NOMO-1 (cell line): ENCODE measurements around the gene KLHDC8B.
"Not testable (repeated sequence)": the region's sequence is repeated elsewhere in the genome, so short reads cannot be mapped to it uniquely, and the experiment has no call there.

Source experiments
- DNase-seq, 2 experiments: peaks; one replicate each; lab custom pipeline; 2025; ENCODE audit not compliant: unreplicated experiment in 2 of 2; lab: John Stamatoyannopoulos, UW

Gene KLHDC8B

DNA sequence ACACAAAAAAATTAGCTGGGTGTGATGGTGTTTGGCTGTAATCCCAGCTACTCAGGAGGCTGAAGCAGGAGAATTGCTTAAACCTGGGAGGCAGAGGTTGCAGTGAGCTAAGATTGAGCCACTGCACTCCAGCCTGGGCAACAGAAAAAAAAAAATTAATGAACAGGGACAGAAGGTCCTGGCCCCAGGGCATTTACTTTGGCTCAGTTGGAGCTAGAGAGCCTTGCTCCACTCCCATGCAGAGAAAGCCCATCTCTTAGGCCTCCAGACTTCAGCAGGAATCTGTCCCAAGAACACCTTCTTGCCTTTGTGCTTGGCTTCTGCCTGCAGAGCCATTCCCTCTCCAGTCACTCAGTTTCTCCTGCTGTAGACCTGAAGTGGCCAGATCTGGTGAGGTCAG lies 8.7 kb downstream of the KLHDC8B start:
- no peak for DNase-seq

DNA sequence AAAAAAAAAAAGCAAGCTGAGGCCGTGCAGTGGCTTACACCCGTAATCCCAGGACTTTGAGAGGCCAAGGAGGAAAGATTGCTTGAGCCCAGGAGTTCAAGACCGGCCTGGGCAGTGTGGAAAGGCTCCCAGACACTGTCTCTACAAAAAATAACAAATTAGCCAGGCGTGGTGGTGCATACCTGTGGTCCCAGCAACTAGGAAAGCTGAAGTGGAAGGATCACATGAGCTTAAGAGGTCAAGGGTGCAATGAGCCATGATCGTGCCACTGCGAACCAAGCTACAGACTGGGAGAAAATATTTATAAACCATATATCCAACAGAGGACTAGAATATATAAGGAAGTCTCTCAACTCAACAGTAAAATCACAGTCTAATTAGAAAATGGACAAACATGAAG lies 10.0 kb downstream of the KLHDC8B start:
- no peak for DNase-seq

- no peak for DNase-seq
These were observed 11.3 kb downstream of the KLHDC8B start for GRCh38 chr3:49182682-49183081.

DNA sequence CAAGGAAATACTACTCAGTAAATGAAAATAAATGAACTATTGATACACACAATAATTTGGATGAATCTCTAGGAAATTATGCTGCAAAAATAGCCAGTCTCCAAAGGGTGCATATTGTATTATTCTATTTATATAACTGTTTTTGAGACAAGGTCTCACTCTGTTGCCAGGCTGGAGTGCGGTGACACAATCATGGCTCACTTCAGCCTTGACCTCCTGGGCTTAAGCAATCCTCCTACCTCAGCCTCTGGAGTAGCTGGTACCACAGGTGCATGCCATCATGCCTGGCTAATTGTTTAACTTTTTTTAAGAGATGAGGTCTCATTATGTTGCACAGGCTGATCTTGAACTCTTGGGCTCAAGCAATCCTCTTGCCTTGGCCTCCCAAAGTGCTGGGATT lies 12.5 kb downstream of the KLHDC8B start:
- DNase-seq = no peak

GRCh38 chr3:49191741-49192140 lies 20.3 kb downstream of the KLHDC8B start:
- DNase-seq = no peak

DNA sequence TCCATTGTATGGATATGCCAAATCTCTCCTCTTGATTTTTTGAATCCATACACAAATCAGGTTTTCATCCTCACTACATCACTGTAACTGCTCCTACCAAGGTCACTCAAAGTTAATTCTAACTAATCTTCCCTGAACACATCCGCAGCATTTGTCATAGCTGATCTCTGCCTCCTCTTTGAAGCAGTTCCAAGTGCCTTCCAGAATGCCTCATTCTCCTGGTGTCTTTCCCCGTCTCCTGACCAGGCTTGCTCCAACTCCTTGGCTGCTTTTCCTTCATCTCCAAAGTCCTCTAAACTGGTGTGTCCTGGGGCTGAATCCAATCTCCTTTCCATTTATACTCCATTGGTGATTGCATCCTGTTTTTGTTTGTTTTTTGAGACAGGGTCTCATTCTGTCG lies 26.8 kb downstream of the KLHDC8B start:
- DNase-seq = no peak

GRCh38 chr3:49198611-49199230 lies 27.3 kb downstream of the KLHDC8B start:
- DNase-seq = no peak

DNA sequence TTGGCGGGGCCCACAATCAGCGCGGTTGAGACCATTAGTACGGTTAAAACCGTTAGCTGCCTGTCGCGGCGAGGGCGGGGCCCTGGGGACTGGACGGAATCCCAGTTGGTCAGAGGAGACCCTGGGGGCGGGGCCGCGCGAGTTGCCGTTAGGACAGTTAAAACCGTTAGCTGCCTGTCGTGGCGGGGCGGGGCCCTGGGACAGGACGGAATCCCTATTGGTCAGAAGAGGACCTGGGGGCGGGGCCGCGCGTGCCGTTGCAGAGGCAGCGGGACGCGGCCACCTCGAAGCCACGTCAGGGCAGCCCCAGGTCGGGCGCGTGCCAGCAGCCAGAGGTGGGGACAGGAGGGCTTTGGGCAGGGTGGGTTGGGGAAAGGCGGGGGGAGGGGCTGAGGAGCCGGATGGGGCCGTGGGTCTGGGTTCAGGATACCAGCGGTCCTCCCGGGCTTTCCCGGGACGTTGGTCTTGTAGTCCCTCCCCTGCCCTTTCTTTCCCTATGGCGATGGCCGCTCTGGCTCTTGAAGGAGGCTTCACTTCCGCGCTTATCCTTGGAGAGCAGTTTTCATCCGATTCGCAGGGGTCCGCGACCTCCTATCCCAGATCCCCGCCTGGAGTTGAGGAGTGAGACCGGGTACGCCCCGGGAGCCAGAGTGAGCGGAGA lies 28.0 kb downstream of the KLHDC8B start:
- no peak for DNase-seq

DNA sequence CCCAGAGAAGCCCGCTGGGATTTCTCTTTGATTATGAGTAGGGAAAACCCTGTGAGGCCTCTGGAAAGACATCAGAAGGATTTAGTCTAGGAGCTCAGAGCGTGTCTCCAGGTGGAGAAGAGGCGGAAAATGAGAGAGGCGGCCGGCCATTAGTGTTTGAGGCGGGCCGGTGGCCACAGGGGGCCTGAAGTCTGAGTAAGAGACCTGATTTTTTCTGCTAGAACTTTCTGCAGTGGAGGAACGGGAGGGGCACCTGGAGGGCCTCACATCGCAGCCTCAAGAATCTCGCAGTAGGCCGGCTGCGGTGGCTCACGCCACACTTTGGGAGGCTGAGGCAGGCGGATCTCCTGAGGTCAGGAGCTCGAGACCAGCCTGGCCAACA lies 28.5 kb downstream of the KLHDC8B start:
- no peak for DNase-seq

DNA sequence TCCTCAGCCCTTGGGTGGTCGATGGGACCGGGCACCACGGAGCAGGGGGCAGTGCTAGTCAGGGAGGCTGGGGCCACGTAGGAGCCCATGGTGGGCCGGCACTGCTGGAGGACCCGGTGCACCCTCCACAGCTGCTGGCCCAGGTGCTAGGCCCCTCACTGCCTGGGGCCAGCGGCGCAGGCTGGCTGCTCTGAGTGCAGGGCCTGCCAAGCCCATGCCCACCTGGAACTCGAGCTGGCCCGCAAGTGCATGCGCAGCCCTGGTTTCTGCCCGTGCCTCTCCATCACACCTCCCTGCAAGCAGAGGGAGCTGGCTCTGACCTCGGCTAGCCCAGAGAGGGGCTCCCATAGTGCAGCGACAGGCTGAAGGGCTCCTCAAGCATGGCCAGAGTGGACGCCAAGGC lies 42.1 kb downstream of the KLHDC8B start:
- DNase-seq = no peak

DNA sequence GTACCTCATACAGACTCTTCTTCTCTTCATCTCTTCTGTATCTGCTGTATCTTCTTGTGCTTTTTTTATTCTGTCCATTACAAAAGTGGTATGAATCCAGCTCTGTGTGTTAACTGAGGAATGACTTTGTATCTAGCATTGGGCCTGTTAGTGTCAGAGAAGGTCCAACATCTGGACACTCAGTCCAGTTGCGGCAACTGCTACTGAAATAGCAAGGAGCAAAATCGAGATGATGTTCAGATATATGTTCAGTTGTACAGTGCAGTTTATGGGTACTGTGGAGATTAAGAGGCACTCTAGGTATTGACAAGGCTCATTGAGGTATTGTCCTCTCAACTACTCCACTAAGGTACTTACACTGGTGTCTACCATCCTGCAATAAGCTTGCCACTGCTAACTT lies 42.6 kb downstream of the KLHDC8B start:
- DNase-seq = no peak

DNA sequence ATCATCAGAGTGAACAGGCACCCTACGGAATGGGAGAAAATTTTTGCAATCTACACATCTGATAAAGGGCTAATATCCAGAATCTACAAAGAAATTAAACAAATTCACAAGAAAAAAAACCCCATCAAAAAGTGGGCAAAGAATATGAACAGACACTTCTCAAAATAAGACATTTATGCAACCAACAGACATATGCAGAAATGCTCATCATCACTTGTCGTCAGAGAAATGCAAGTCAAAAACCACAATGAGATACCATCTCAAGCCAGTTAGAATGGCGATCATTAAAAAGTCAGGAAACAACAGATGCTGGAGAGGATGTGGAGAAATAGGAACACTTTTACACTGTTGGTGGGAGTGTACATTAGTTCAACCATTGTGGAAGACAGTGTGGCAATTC lies 45.3 kb downstream of the KLHDC8B start:
- DNase-seq = not testable (repeated sequence)

GRCh38 chr3:49217108-49217507 lies 45.7 kb downstream of the KLHDC8B start:
- DNase-seq = not testable (repeated sequence)

DNA sequence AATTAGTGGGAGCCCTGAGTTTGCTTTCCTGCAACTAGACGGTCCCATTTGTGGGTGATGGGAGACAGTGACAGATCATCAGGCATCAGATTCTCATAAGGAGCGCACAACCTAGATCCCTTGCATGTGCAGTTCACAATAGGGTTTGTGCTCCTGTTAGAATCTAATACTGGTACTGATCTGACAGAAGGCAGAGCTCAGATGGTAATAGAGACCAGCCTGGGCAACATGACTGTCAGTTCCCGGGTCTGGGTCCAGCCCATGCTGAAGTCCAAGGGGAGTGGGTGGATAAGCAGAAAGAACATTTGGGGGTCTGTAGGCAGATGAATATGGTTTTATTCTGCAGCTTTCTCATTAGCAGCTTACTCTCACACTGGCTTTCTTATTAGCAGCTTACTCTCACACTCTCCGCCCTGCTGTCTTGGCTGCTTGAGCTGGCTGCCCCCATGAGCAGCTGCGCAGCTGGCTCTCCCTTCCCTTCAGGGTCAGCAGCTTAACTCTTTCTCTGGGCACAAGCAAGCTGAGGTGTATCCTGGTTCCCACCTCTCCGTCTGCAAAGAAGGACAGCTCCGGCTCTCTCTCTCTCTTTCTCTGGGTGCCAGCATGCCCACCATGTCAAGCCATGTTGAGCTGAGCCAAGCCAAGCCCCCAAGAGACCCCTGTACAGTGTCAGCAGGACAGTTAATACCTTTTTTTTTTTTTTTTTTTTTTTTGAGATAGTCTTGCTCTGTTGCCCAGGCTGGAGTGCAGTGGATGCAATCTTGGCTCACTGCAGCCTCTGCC lies 46.5 kb downstream of the KLHDC8B start:
- DNase-seq = no peak

GRCh38 chr3:49218471-49218989 lies 47.1 kb downstream of the KLHDC8B start:
- DNase-seq = peak; percentile 3 to 14

GRCh38 chr3:49219132-49219531 lies 47.7 kb downstream of the KLHDC8B start:
- no peak for DNase-seq

DNA sequence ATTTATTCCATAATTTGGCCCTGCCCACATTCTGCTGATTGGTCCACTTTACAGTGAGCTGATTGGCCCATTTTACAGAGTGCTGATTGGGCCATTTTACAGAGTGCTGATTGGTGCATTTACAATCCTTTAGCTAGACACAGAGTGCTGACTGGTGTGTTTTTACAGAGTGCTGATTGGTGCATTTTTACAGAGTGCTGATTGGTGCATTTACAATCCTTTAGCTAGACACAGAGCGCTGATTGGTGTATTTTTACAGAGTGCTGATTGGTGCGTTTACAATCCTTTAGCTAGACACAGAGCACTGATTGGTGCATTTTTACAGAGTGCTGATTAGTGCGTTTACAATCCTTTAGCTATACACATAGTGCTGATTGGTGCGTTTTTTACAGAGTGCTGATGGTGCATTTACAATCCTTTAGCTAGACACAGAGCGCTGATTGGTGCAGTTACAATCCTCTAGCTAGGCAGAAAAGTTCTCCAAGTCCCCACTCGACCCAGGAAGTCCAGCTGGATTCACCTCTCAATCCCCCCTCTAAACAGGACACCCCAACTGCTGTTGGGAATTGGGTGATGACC lies 49.7 kb downstream of the KLHDC8B start:
- DNase-seq = not testable (repeated sequence)

GRCh38 chr3:49222002-49222401 lies 50.6 kb downstream of the KLHDC8B start:
- no peak for DNase-seq
